ENCODE results near the gene ZNF839.

ZNF839 gene

DNA sequence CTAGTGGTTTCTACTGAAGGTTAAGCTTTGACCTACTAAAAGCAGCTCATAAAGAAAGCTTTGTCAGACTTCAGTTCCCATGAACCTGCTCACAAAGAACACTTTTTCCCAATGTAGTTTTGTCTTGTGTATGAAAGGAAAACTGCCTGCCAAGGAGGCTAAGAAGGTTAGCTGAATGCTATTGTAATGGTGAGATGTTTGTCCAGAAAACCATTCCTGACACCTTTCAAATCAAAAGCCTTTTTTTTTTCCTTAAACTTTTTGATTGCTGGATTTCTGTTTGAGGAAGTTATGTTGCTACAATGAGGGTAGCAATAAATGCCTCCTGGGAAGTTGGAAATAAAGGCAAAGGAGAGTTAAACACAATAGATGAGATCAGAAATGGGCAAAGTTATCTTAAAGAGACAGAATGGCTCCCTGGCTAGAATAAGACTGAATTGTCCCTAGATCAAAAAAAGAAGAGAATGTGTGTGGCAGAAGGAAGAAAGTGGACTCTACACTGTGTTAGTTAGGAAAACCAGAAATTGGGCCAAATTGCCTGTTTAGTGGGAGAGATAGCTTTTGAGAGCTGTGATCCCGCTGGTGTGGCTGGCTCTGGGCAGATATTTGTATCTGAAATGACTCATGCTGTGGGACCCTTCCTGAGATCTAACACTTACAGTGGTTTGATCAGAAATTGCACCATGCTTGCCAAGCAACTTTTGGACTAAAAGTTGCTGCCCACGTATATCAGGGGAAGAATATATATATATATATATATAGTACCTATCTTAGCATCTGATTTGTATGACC lies 70.7 kb downstream of the ZNF839 start:
- no peak for TF ChIP-seq CTCF (IDR thresholded peaks at IDR 0.05; ENCODE audit: low read depth, low read length)
- H3K4me3 ChIP-seq (ENCODE audit: low read depth, low read length), result no peak overlapping the region
